Measurements from ENCODE around the gene GRM7. TPM values are rescaled to one million over a fixed set of nuclear protein-coding genes. Genes with fewer than 3 reads are reported as not detected.

The GRM7 gene
- polyA plus RNA-seq, 1 donor from 2014 or later, result 23.8 TPM

DNA sequence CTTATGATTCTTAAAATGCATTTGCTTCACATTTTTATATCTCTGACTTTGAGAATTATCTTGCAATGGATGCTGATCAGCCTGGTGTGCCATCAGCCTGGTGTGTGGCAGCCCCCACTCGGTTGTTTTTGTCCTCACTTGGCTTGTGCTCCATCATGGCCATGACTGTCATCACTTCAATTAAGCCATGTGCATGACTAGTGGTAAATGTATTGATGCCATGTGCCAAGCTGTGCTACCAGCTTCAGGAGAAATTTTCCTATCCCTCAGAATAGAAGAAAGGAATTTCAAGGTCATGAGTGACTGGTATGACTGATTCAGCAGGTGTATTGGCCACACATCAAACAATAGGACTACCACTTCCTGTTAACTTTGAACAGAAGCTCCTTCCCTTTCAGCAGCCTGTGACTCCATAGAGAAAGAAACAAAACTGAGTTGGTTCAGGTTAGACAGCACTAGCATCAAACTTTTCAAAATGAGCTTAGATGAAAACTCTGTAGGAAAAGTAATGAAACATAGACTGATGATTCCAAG lies 251.7 kb downstream of the GRM7 start:
- TF ChIP-seq EP300 (conservative IDR thresholded peaks at IDR 0.05; ENCODE audit: poor library complexity, severe bottlenecking), result no peak
- H3K9ac ChIP-seq (ENCODE audit: low read length), result no peak overlapping the region
- H3K9me3 ChIP-seq (ENCODE audit: low read length), result no peaks in the 10 kb centered on the region

GRCh38 chr3:7144697-7145308 lies 283.9 kb downstream of the GRM7 start:
- Histone ChIP-seq H3K4me2 (ENCODE audit: low read length) (no peak overlapping the region), H3K9me3 (ENCODE audit: low read length) (no peaks in the 10 kb centered on the region), H3K4me3 (ENCODE audit: low read length) (no peak overlapping the region), H3K79me2 (replicated peaks; ENCODE audit: insufficient read depth, low read length) (no peaks in the 10 kb centered on the region), H3K36me3 (ENCODE audit: insufficient read depth, low read length) (no peaks in the 10 kb centered on the region), H3K9me2 (ENCODE audit: insufficient read depth, low read length) (no peaks in the 10 kb centered on the region), H4K20me1 (ENCODE audit: insufficient read depth) (no peaks in the 10 kb centered on the region), H3K27ac (ENCODE audit: low read length) (no peak overlapping the region), H3K27me3 (ENCODE audit: insufficient read depth, low read depth, low read length) (no peaks in the 10 kb centered on the region), H3K9ac (ENCODE audit: low read length) (no peak overlapping the region), H2AFZ (ENCODE audit: low read depth, low read length) (no peak overlapping the region), H3F3A (ENCODE audit: insufficient read depth, low read length, poor library complexity, severe bottlenecking) (no peaks in the 10 kb centered on the region)
- no peak for TF ChIP-seq EZH2 (IDR thresholded peaks at IDR 0.05; ENCODE audit: borderline replicate concordance, insufficient read depth, low read length, poor library complexity, severe bottlenecking)
- no peak for TF ChIP-seq EP300 (conservative IDR thresholded peaks at IDR 0.05; ENCODE audit: poor library complexity, severe bottlenecking)
- no peak for TF ChIP-seq TAF1 (IDR thresholded peaks at IDR 0.05; ENCODE audit: low read depth)
- TF ChIP-seq, protein P1, sequence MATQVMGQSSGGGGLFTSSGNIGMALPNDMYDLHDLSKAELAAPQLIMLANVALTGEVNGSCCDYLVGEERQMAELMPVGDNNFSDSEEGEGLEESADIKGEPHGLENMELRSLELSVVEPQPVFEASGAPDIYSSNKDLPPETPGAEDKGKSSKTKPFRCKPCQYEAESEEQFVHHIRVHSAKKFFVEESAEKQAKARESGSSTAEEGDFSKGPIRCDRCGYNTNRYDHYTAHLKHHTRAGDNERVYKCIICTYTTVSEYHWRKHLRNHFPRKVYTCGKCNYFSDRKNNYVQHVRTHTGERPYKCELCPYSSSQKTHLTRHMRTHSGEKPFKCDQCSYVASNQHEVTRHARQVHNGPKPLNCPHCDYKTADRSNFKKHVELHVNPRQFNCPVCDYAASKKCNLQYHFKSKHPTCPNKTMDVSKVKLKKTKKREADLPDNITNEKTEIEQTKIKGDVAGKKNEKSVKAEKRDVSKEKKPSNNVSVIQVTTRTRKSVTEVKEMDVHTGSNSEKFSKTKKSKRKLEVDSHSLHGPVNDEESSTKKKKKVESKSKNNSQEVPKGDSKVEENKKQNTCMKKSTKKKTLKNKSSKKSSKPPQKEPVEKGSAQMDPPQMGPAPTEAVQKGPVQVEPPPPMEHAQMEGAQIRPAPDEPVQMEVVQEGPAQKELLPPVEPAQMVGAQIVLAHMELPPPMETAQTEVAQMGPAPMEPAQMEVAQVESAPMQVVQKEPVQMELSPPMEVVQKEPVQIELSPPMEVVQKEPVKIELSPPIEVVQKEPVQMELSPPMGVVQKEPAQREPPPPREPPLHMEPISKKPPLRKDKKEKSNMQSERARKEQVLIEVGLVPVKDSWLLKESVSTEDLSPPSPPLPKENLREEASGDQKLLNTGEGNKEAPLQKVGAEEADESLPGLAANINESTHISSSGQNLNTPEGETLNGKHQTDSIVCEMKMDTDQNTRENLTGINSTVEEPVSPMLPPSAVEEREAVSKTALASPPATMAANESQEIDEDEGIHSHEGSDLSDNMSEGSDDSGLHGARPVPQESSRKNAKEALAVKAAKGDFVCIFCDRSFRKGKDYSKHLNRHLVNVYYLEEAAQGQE (IDR thresholded peaks at IDR 0.05; ENCODE audit: borderline replicate concordance), result no peak
- TF ChIP-seq RAD21 (conservative IDR thresholded peaks at IDR 0.05), result peak; percentile 28
- peak; percentile 48 for TF ChIP-seq CTCF (IDR thresholded peaks at IDR 0.05; ENCODE audit: poor library complexity, severe bottlenecking)
- no peak for TF ChIP-seq POLR2AphosphoS5 (IDR thresholded peaks at IDR 0.05)
- no peak for TF ChIP-seq MXI1 (conservative IDR thresholded peaks at IDR 0.05; ENCODE audit: poor library complexity, severe bottlenecking)
- TF ChIP-seq SMC3 (conservative IDR thresholded peaks at IDR 0.05; ENCODE audit: poor library complexity), result peak; percentile 35

More for the DNA sequence above, 251.7 kb downstream of the GRM7 start:
- Histone ChIP-seq H2AFZ (ENCODE audit: low read depth, low read length) (no peak overlapping the region), H3K9me2 (ENCODE audit: insufficient read depth, low read length) (no peaks in the 10 kb centered on the region), H4K20me1 (ENCODE audit: insufficient read depth) (no peaks in the 10 kb centered on the region), H3K36me3 (ENCODE audit: insufficient read depth, low read length) (no peaks in the 10 kb centered on the region), H3K27ac (ENCODE audit: low read length) (no peak overlapping the region), H3K79me2 (replicated peaks; ENCODE audit: insufficient read depth, low read length) (no peaks in the 10 kb centered on the region), H3K27me3 (ENCODE audit: insufficient read depth, low read depth, low read length) (no peaks in the 10 kb centered on the region), H3K4me3 (ENCODE audit: low read length) (no peak overlapping the region), H3K4me2 (ENCODE audit: low read length) (no peak overlapping the region), H3F3A (ENCODE audit: insufficient read depth, low read length, poor library complexity, severe bottlenecking) (no peaks in the 10 kb centered on the region)
